Raji (cell line): Measurements from ENCODE around the gene ASCL3.

ENCODE experiments used
- POLR2A ChIP-seq: IDR thresholded peaks from 2 replicates; pipeline ENCODE4 v1.6.1; 2011; ENCODE audit warnings: low read depth, low read length, control low read depth; ENCODE audit not compliant: insufficient read depth

Gene ASCL3, protein sequence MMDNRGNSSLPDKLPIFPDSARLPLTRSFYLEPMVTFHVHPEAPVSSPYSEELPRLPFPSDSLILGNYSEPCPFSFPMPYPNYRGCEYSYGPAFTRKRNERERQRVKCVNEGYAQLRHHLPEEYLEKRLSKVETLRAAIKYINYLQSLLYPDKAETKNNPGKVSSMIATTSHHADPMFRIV

DNA sequence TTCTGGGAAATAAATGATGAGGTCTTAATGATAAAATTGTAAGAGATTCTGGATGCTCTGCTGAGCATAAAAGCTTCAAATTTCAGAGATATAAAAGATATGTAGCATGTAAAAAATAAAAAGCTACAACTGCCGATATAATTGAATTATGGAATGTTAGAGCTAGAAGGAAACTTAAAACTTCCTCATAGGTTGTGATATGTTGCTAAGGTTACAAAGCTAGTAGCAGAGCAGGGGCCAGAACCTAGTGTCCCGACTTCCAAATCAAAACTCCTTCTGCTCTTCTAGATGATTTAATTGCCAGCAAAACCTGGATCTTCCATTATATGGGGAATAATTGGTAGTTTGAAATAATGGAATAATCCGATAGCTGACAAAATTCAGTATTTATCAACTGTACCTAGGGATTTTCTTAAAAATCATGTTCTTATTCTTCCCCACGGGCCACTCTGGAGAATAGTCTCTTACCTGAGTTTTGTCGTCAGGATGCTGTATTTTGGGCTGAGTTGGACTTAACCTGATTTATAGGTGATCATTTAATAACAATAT, at the start of gene ASCL3:
TSS of gene ASCL3 (minus strand) at position 499 of the 549 bp plus-strand sequence. CDS start 4,855 bp downstream, outside the sequence.
- TF ChIP-seq POLR2A = no peak

GRCh38 chr11:8989453-8989852, 46.6 kb upstream of the ASCL3 start:
- TF ChIP-seq POLR2A = no peak

DNA sequence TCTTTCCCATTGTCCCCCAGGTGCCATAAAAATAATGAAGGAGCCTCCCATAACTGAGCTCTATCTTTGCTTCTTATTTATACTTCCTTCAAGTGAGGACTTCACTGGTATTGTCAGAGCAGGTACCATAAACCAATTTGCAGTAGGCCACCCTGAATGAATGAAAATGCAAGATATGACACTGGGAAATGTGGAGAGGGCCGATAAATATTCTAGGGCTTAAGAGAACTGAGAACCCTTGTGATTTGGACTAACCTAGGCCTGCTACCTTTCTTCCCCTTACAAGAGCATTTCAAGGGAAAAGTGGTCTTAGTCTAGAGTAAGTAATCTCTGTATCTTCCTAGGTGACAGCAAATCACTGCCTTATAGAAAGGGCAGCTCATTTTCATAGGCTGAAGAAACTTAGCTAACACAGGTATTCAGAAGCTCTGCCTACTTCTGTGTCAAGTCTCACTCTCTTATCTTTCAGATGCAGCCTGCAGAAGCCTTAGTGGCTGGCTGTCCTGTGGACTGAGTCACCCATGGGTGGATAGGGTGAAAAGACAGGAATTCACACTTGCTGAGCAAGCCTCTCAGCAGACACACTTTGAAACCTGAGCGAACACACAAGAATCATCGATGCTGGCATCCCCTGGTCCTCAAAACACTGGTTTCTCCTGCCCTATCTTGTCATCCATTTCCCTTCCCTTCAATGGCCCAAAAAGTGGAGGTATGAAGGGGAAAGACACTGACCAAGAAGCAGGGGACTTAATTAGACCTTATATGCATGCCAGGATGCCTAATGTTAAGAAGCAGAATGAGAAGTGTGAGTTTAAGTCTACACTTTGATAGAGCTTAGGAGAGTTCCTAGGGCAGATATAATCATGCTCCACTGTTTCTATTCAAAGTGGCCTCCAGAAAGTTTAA, 45.8 kb upstream of the ASCL3 start:
- no peak for TF ChIP-seq POLR2A

DNA sequence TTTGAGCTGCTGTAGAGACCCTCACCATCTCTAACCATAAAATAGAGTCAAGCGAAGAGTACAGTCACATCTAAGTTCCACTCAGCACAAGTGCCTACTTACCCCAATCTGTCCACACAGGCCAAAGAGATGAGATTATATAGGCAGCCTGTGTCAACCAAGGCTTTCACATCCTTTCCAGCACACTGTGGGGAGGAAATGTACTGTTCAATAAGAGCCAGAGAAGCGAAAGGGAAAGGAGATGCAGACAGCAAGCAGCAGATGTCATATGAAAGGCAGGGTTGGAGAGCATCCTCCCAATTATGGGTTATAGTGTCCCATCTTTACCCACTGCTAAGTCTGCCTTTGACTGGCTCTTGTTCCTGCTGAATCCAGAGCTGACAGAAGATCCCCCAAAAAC, 44.6 kb upstream of the ASCL3 start:
- TF ChIP-seq POLR2A = no peak

DNA sequence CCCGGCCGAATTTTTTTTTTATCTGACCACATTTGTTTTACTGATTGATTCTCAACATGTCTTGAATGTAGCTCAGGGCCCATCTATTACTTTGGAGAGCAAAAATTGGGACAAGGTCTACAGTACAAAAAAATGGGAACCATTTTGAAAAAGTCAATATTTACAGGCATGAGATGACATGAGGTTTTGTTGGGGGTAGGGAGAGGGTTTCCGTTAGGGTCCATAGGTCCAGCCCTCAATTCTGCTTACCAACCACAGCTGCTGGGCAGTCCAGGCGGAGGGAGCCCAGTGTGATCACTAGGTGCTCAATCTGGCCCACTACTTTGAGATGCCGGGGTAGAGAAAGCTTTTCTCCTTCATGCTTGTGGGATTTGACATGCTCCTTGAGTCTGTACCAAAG, 42.6 kb upstream of the ASCL3 start:
- no peak for TF ChIP-seq POLR2A

- TF ChIP-seq POLR2A = no peak
Observed at GRCh38 chr11:8983552-8983951, 40.7 kb upstream of the ASCL3 start.

DNA sequence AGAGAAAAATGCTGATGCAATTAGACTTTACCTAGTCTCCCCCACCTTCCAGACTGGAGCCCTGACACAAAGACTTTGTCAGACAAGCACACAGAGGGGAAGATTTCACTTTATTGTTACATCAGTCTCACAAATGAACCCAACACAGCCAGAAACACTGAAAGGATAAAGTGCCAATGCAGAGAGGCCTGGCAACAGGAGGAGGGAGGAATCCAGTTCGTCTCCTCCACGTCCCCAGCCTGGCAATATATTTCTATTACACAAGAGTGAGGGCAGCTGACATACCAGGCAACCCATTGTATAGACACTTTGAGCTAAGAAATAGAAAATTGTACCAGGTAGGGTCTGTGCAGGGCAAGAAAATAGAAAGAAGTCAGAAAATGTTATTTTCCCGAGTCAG, 37.7 kb upstream of the ASCL3 start:
- no peak for TF ChIP-seq POLR2A

DNA sequence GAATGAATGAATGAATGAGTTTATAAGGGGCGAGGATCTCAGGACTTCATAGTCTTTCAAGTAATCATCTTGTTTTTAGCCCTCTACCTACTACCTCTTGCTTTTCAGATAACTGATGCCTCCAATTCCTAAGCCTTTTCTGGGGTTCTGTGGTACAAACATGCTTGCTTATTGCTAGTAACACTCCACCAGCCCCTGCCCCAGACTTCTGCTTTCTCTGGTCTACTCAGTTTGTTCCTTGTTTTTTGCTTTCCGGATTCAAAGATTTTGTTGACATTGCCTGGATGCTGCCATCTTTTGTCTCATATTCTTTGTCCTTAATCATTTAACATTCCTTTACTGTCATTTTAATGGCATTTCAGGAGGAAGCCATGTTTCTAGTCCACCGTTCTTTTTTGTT, 30.3 kb upstream of the ASCL3 start:
- no peak for TF ChIP-seq POLR2A

GRCh38 chr11:8971924-8972316, 29.1 kb upstream of the ASCL3 start:
- TF ChIP-seq POLR2A = no peak

DNA sequence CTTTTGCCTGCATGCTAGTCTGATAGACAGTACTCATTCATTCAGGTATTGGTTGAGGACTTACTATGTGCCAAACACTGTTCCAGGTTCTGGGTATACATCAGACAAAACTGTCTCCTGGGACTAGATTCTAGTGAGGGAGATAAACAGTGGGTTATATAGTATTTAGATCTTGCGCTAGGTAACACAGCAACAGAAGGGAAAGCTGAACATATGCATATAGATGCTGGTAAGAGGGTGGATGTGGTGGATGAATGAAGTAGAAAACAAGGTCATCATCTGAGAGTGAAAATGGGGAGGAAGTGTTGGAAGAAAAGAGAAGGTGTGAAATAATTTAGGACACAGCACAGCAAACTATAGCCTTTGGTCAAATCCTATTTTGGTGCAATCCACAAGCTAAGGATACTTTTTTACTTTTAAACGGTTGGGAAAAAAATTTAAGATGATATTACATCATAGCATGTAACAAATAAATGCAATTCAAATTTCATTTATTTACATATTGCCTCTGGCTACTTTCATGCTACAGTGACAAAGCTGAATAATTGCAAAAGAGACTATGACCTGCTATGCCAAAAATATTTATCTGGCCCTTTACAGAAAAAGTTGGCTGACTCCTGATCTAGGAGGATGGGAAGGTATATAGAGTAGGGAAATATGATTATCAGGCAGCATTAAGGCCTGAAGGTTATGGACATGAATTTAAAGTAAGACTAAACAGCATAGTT, 28.5 kb upstream of the ASCL3 start:
- TF ChIP-seq POLR2A = no peak

GRCh38 chr11:8967184-8967583, 24.4 kb upstream of the ASCL3 start:
- TF ChIP-seq POLR2A = no peak

GRCh38 chr11:8964324-8965320, 21.8 kb upstream of the ASCL3 start, which contains the start of gene TMEM9B:
TMEM9B (minus strand) TSS chr11:8964442; CDS start chr11:8964313, 129 bp downstream.
- TF ChIP-seq POLR2A = peak; percentile 70

- peak; percentile 71 for TF ChIP-seq POLR2A
Observed at GRCh38 chr11:8963569-8964323, 20.9 kb upstream of the ASCL3 start.
